GM19099 (cell line): ENCODE measurements around the gene PDE4D.

Source experiments
- POLR2A ChIP-seq: IDR thresholded peaks from 3 replicates; pipeline ENCODE4 v1.6.1; 2011; ENCODE audit warnings: low read depth; ENCODE audit not compliant: insufficient read length; ENCODE audit errors: extremely low read depth

Gene PDE4D

GRCh38 chr5:59656351-59657254, 236.9 kb downstream of the PDE4D start:
- TF ChIP-seq POLR2A = no peak

DNA sequence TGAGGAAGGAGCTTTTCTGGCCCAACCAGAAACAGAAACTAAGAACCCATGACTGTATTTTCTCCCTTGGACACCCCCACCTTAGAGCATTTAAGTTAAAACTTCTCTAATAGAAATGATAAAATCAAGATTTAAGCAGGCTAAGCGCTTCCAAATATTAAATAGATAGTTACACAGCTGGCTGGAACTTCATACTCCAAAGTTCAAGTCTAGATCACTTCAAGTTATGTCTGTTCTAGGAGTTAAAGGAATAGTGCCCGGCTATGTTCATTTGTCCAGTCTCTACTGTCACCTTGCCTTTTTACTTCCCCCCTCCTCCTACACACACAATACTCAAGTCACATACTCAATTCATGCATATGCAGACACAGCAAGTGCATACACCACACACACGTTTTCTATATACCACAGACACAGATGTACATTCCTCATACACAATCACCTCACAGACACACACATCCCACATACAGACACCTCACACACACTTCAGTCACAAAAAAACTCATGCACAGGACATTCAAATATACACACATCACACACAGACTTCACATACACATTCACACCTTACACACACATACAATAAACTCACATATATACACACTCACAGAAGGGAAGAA, 237.7 kb downstream of the PDE4D start:
- TF ChIP-seq POLR2A = no peak

DNA sequence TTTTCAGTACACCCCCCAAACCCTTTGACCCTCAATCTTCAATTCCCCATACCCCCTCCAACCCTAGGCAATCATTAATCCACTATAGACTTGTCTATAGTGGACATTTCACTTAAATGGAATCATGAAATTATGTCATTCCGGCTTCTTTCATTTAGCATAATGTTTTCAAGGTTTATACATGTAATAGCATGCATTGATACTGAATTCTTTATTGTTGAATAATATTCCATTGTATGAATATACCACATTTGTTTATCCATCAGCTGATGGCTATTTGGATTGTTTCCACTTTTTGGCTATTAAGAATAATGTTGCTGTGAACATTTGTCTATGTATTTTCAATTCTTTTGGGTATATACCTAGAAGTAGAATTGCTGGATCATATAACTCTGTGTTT, 238.8 kb downstream of the PDE4D start:
- TF ChIP-seq POLR2A = no peak

GRCh38 chr5:59652449-59652848, 241.1 kb downstream of the PDE4D start:
- no peak for TF ChIP-seq POLR2A

DNA sequence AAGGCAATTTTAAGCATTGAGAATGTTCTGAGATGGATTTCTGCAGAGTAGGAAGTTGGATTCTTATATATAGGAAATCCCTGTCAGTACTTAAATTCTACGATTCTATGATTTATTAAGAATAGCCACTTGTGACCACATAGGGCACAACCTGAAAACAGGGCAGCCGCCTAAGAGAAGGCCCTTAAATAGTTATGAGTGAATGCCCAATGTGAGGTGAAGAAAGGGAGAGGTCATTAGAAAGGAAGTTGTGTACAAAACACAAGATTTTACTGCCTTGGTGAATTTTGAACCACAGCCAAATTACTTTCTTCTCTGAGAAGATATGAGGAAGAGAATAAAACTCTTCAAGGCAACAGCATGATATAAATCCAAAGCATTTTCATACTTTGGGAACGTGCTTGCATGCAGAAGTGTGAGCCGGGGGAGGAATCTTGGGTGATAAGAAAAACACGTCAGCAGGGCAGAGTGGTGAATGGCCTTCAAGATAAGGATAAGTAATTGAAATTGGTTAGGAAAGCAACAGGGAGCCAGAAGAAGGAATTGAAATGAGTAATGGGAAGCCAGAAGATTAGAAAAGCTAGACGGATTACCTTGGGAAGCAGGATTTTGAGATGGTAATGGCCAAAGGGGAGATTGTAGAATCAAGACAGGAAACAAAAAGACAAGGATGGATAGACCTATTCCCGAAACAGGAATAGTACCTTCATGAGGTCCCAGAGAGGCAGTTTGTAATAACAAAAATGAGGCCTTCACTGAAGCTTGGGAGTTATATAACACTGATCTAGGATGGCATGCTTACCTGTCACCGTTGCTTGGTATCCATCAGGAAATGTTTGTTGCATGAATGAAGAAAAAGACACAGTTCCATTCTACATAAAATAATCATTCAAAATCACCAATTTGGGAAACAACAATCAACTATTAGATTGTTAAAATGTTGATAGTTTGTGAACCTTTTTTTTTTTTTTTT, 244.3 kb downstream of the PDE4D start:
- TF ChIP-seq POLR2A = no peak

DNA sequence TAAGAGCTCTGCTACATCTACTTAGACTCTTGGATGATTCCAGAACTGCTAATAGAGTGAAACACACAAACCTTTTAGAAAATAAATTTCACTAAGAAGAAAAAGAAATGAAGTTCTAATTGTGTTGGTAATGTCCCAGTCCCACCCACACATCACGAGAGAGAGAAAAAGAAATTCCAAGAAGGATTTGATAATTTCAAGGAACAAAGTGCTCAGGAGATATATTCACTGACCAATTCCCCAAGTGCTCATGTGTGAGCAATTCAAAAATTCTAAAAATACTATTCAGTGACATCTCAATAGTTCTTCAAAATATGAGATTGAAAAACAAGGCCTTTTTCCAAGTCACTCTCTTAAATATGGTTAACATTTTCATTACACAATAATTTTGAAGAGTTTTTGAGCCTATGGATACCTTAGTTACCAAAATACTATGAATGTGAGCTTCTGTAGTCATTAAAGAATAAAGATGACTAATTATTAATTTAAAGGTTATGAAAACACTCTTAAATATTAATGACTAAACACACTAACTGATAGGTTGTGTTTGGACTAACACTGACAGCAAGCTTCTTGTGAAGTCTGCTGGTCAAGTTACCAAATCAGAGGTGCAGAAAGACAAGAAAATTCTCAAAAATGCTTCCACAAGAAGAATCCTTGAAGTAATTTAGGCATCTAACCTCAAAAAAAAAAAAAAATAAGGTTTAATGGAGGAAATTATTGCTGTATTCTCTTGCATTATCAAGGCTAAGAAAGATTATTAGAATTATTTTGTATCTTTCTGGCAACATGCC, 245.3 kb downstream of the PDE4D start:
- no peak for TF ChIP-seq POLR2A

GRCh38 chr5:59645380-59645779, 248.1 kb downstream of the PDE4D start:
- no peak for TF ChIP-seq POLR2A

DNA sequence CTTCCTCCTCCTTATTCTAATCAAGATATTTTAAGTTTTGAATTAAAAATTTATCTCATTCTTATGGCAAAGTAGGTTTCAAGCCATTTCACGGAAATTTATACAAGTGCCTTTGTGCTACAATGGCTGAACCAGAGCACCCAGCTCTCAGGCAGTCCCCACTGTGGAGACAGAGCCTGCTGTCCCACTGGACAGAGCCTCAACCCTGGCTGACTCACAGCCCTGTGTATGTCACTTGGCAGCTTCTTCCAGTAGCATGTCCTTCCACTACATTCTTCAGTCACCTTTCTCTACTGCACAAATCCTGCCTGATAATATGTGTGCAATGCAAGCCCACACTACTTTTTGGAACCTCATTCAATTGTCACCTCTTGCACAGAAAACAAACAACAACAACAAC, 253.1 kb downstream of the PDE4D start:
- no peak for TF ChIP-seq POLR2A

GRCh38 chr5:59637884-59638580, 255.5 kb downstream of the PDE4D start:
- TF ChIP-seq POLR2A = no peak

GRCh38 chr5:59629561-59629960, 264.0 kb downstream of the PDE4D start:
- no peak for TF ChIP-seq POLR2A

DNA sequence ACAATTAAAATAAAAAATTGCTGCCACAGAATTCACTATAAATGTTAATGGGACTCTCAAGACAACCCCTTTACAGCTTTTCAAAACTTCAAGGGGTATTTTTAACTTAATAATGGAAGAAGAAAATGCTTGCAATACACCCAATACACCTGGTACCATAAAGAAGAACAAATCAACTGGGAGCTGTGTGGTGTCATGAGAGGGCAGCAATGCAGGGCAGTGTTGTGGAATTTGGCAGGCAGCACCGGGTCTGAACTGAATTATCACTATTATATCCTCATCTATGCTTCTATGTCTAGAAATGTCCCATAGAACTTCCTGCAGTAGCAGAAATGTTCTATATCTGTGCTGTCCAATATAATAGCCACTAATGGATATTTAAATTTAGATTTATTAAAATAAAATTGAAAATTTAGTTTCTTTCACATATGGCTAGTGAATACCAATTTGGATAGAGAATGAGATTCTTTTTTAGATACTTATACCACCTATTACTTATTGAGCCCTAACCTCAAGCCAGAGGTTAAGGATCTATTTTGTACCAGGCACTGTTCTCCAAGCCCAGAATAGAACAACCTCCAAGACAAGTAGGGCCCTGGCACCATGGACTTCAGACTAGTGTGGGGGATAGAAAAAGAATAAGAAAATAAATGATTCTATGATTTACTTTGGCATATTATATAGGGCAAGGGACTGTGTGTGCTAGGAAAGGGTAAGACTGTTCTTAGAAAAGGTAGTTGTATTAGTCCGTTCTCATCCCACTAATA, 265.3 kb downstream of the PDE4D start:
- no peak for TF ChIP-seq POLR2A

DNA sequence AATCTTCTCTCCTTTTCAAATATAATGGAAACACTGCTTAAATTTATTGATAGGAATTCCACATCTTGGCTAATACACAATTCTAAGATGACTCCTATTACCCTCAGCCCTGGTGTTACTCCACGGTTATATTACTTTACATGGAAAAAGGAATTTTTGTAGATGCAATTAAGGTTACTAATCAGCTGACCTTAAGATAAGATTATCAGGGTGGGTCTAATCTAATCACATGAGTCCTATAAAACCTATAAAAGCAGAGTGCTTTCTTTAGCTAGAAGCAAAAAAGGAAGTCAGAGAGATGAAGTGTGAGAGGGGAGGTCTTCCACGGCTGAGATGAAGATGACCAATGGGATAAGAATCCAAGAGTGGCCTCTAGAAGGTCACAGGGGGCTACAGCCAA, 268.6 kb downstream of the PDE4D start:
- TF ChIP-seq POLR2A = no peak

DNA sequence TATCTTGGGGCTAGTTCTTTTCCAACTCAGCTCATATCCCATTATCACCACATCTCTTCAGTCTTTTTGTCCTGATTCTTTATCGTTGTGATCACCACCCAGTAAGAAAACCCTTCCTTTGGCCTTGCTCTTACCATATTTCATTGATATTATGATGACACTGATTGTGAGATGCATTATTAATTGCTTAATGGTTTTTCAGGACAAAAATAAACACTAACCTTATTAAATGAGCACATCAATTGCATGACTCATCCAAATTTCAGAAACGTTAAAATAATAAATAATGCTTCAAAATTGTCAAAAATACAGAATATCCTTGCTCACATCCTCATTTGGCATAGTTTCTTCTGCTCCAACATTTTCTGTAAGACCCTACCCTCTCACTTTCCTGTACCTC, 270.7 kb downstream of the PDE4D start:
- TF ChIP-seq POLR2A = no peak
